GM23248 (cell line): ENCODE results near the gene SPEF2. TPM values are rescaled to one million over a fixed set of nuclear protein-coding genes. Genes with fewer than 3 reads are reported as not detected.

Source experiments
- DNase-seq: peaks from one replicate; pipeline ENCODE4 v3.0.0-alpha.2; 2015
- H2AFZ ChIP-seq: fragments of 200-600 bp; sonication (generic); 2 replicates; pipeline ENCODE4 v1.6.1; 2016; ENCODE audit warnings: antibody characterized with exemption
- H3F3A ChIP-seq: fragments of 200-600 bp; sonication (generic); 2 replicates; pipeline ENCODE4 v1.6.1; 2016; ENCODE audit warnings: mild to moderate bottlenecking, antibody characterized with exemption, mixed run types; ENCODE audit not compliant: insufficient read depth
- H3K27ac ChIP-seq: fragments of 200-600 bp; sonication (generic); 2 replicates; pipeline ENCODE4 v1.5.1; 2016; ENCODE audit warnings: mild to moderate bottlenecking
- H3K27me3 ChIP-seq: fragments of 200-600 bp; sonication (generic); replicated peaks from 2 replicates; pipeline ENCODE4 v1.6.1; 2016; ENCODE audit warnings: mild to moderate bottlenecking; ENCODE audit not compliant: insufficient read depth
- H3K36me3 ChIP-seq: fragments of 200-600 bp; sonication (generic); 2 replicates; pipeline ENCODE4 v1.6.1; 2016; ENCODE audit warnings: low read depth, mild to moderate bottlenecking
- H3K4me1 ChIP-seq: fragments of 200-600 bp; sonication (generic); 2 replicates; pipeline ENCODE4 v1.6.1; 2016; ENCODE audit warnings: mild to moderate bottlenecking; ENCODE audit not compliant: insufficient read depth
- H3K4me2 ChIP-seq: fragments of 200-600 bp; sonication (generic); one replicate; pipeline ENCODE4 v1.6.1; 2016; ENCODE audit warnings: mild to moderate bottlenecking; ENCODE audit not compliant: unreplicated experiment
- H3K4me3 ChIP-seq: fragments of 200-600 bp; sonication (generic); 2 replicates; pipeline ENCODE4 v1.5.1; 2016; ENCODE audit warnings: mild to moderate bottlenecking
- H3K79me2 ChIP-seq: fragments of 200-600 bp; sonication (generic); 2 replicates; pipeline ENCODE4 v1.6.1; 2016; ENCODE audit warnings: mild to moderate bottlenecking; ENCODE audit not compliant: insufficient read depth
- H3K9ac ChIP-seq: fragments of 200-600 bp; sonication (generic); 2 replicates; pipeline ENCODE4 v1.6.1; 2016; ENCODE audit warnings: mild to moderate bottlenecking
- H3K9me2 ChIP-seq: fragments of 200-600 bp; sonication (generic); 2 replicates; pipeline ENCODE4 v1.6.1; 2016; ENCODE audit warnings: mixed run types, mild to moderate bottlenecking, moderate library complexity; ENCODE audit not compliant: insufficient read depth
- H3K9me3 ChIP-seq: fragments of 200-600 bp; sonication (generic); one replicate; pipeline ENCODE4 v1.6.1; 2017; ENCODE audit warnings: low read depth
- H4K20me1 ChIP-seq: fragments of 200-600 bp; sonication (generic); 2 replicates; pipeline ENCODE4 v1.6.0; 2016; ENCODE audit not compliant: insufficient read depth
- EZH2 ChIP-seq: fragments of 200-600 bp; sonication (generic); IDR thresholded peaks from 2 replicates; pipeline ENCODE4 v1.6.1; 2018; ENCODE audit warnings: antibody characterized with exemption, mild to moderate bottlenecking; ENCODE audit not compliant: insufficient read depth, poor library complexity, severe bottlenecking
- EZH2phosphoT487 ChIP-seq: fragments of 200-600 bp; sonication (generic); IDR thresholded peaks from 2 replicates; pipeline ENCODE4 v1.6.1; 2018; ENCODE audit warnings: antibody characterized with exemption, moderate library complexity, mild to moderate bottlenecking, low read depth; ENCODE audit not compliant: insufficient read depth
- WGBS, 2 experiments: methylation state at CpG; one replicate each; pipeline ENCODE4 v1.1.6; 2015 to 2017; ENCODE audit warnings: low lambda C conversion rate in 2 of 2, low coverage in 1 of 2; ENCODE audit errors: missing lambda C conversion rate in 2 of 2; 5-methylcytosine and 5-hydroxymethylcytosine counted together
- in situ Hi-C: fragments of 300-500 bp; cut with MboI; formaldehyde crosslinking; loops from 2 replicates; pipeline ENCODE4 v1.15.0; 2020
- polyA plus RNA-seq: library from polyadenylated mRNA; unstranded; fragments of >200 nt; fragmentation: Nextera tagmentation; extraction: Ambion mirVana; gene quantifications from 2 replicates; pipeline ENCODE4 v1.2.1, GENCODE V29; 2016
- total RNA-seq: library from RNA; depleted of rRNA; stranded (reverse); fragments of >200 nt; shearing (Covaris generic); gene quantifications from 2 replicates; pipeline ENCODE4 v1.2.3, GENCODE V29; 2014

The SPEF2 gene
- total and polyA plus RNA-seq, 2 experiments from 2014 or later = 5.3 to 6.7 TPM

DNA sequence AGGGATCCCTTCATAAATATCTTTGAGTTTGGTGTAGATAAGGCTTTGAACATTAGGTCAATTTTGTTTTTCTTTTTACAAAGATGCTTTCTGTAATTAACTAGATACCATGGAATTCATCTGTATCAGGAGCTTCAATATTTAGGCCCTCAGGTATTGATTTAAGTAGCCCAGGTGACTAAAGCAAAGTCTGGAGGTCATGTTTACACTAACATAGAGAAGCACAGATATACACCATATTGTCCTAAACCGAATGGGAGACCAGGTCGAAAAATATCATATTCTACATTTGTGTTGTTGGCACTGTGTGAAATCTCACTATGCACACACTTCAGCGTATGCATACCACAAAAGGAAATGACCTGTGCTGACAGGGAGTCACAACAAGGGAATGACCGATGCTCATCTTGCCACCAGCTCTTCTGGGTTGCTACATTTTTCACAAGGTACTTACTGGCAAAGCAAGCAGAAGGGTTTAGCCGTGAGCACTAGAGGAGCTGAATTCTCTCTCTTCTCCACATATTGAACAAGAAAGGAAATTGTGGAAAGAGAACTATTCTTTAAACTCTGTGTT is 140.6 kb downstream of the SPEF2 start:
- H3K4me3 ChIP-seq = no peak overlapping the region
- DNase-seq = no peak
- H4K20me1 ChIP-seq = no peaks in the 10 kb centered on the region
- 74 to 79% methylated on average over 5 of the region's 5 CpGs for WGBS, 2 experiments
- peaks cover 13% of the 10 kb centered on the region; the same call in 1 of the 2 replicates for H3F3A ChIP-seq
- H3K9me2 ChIP-seq = no peaks in the 10 kb centered on the region
- no peak overlapping the region for H3K9ac ChIP-seq
- in situ Hi-C loops = no loop called here
- TF ChIP-seq EZH2phosphoT487 (no peak), EZH2 (no peak)
- no peaks in the 10 kb centered on the region for H3K9me3 ChIP-seq
- no peak overlapping the region for H3K4me2 ChIP-seq
- peaks cover 4% of the 10 kb centered on the region; the same call in 1 of the 2 replicates for H3K4me1 ChIP-seq
- no peaks in the 10 kb centered on the region for H3K36me3 ChIP-seq
- H2AFZ ChIP-seq = no peak overlapping the region
- no peaks in the 10 kb centered on the region for H3K79me2 ChIP-seq
- no peaks in the 10 kb centered on the region for H3K27me3 ChIP-seq
- H3K27ac ChIP-seq = no peak overlapping the region

DNA sequence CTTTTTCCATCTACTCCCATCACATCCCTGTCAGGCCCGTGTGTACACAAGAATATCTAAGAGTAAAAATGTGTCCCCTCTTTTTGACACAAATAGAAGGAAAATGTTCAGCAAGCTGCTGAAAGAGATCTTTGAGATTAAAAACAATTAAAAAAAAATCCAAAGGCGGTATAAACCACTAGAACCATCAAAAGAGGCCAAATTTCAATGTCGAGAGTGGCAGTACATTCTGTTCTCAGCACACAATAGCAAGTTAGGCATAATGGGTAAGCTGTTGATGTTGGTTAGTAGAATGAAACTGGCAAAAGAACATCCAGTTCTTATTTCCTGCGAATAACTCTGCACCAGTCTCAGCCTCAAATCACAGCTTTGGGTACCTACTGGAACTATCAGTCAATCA is 143.9 kb downstream of the SPEF2 start:
- Histone ChIP-seq H3K9me2 (no peaks in the 10 kb centered on the region), H3K4me2 (no peak overlapping the region), H3F3A (peaks cover 13% of the 10 kb centered on the region; the same call in 1 of the 2 replicates), H3K36me3 (no peaks in the 10 kb centered on the region), H2AFZ (no peak overlapping the region), H3K79me2 (no peaks in the 10 kb centered on the region), H4K20me1 (no peaks in the 10 kb centered on the region), H3K4me1 (peaks cover 10% of the 10 kb centered on the region), H3K9me3 (no peaks in the 10 kb centered on the region), H3K27me3 (no peaks in the 10 kb centered on the region), H3K27ac (no peak overlapping the region), H3K9ac (no peak overlapping the region), H3K4me3 (no peak overlapping the region)
- 92% methylated on average over 4 of the region's 4 CpGs for WGBS, 2 experiments
- TF ChIP-seq EZH2 (no peak), EZH2phosphoT487 (no peak)
- in situ Hi-C loops = no loop called here
- DNase-seq = no peak

DNA sequence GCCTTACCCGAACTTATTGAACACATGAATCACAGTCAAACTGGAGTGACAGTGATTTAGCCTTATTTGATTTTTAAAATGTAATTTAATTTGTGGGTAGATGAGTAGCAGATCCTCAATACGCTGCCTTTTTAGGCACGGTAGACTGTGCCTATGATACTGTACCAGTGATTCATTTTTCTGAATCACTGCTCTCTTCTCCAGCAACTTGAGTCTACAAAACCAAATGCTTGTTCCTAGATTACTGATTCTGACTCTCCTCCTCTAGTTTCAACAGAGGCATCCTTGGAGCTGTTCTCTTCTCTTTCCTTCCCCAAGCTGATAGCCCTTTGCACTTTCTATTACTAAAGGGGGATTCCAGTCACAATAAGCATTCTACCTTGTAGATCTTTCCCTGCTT is 144.7 kb downstream of the SPEF2 start:
- H3K4me2 ChIP-seq = no peak overlapping the region
- no peak overlapping the region for H3K27ac ChIP-seq
- H3K9me3 ChIP-seq = no peaks in the 10 kb centered on the region
- no peaks in the 10 kb centered on the region for H3K36me3 ChIP-seq
- H3K4me3 ChIP-seq = no peak overlapping the region
- peak; percentile 66 for DNase-seq
- 40 to 47% methylated on average over 3 of the region's 3 CpGs for WGBS, 2 experiments
- peaks cover 10% of the 10 kb centered on the region for H3K4me1 ChIP-seq
- no peaks in the 10 kb centered on the region for H4K20me1 ChIP-seq
- peaks cover 13% of the 10 kb centered on the region; the same call in 1 of the 2 replicates for H3F3A ChIP-seq
- H3K27me3 ChIP-seq = no peaks in the 10 kb centered on the region
- in situ Hi-C loops = no loop called here
- no peak overlapping the region for H3K9ac ChIP-seq
- H3K9me2 ChIP-seq = no peaks in the 10 kb centered on the region
- no peak overlapping the region for H2AFZ ChIP-seq
- TF ChIP-seq EZH2 (no peak), EZH2phosphoT487 (no peak)
- H3K79me2 ChIP-seq = no peaks in the 10 kb centered on the region

DNA sequence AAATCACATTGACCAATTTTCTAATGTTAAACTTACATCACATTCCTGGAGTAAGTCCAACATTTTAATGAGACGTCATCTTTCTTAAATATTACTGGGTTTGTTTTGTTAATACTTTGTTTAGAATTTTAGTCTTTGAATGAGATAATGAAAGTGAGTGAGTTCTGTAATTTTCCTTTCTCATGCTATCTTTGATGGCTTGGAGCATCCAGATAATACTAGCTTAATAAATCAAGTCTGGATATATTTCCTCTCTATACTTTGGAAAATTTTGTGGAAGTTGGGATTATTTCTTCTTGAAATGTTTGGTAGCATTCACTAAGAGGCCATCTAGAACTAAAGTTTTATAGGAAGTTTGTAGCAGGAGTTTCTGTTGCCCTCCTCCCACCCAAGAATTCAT is 148.3 kb downstream of the SPEF2 start:
- H4K20me1 ChIP-seq = no peaks in the 10 kb centered on the region
- no peaks in the 10 kb centered on the region for H3K79me2 ChIP-seq
- H3K4me1 ChIP-seq = peaks cover 16% of the 10 kb centered on the region
- no peaks in the 10 kb centered on the region for H3K27me3 ChIP-seq
- H3K27ac ChIP-seq = no peak overlapping the region
- H3K4me3 ChIP-seq = no peak overlapping the region
- peaks cover 13% of the 10 kb centered on the region; the same call in 1 of the 2 replicates for H3F3A ChIP-seq
- H3K9ac ChIP-seq = no peak overlapping the region
- H3K4me2 ChIP-seq = no peak overlapping the region
- no peaks in the 10 kb centered on the region for H3K36me3 ChIP-seq
- 0 out of 2 replicates have a peak overlapping the region, but pooled peaks have one; percentile 0 for H2AFZ ChIP-seq
- TF ChIP-seq EZH2 = no peak
- no peak for TF ChIP-seq EZH2phosphoT487
- in situ Hi-C loops = no loop called here
- DNase-seq = no peak
- no peaks in the 10 kb centered on the region for H3K9me3 ChIP-seq
- WGBS, 2 experiments = 47 to 56% methylated on average over 1 of the region's 1 CpG
- no peaks in the 10 kb centered on the region; the same call in 1 of the 2 replicates for H3K9me2 ChIP-seq
